Measurements from ENCODE around the gene TTLL6.
"Not testable (repeated sequence)": the region's sequence is repeated elsewhere in the genome, so short reads cannot be mapped to it uniquely, and the experiment has no call there.

The TTLL6 gene

DNA sequence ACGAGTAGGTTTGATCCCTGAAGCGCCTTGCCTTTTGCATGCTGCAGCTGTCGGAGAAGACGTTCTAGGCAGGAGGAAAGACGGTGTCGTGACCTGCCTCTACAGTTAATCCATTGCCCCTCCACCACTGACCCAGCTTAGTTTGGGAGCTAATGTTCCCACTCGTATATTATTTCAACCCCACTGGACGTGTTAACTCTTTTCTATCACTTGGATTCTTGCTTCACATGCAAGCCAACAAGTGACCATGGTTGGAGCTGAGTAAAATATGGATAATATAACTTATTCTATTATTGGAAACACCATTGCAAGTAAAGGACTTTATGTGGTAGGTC lies 14.5 kb upstream of the TTLL6 start:
- H3K36me3 ChIP-seq (ENCODE audit: control insufficient read depth, low read length), result no peaks in the 10 kb centered on the region
- H3K4me1 ChIP-seq (ENCODE audit: control insufficient read depth, low read length), result peaks cover 7% of the 10 kb centered on the region
- H3K4me2 ChIP-seq (ENCODE audit: low read length), result peak overlapping the region; percentile 95
- H4K20me1 ChIP-seq (ENCODE audit: control insufficient read depth, insufficient read depth, low read depth, low read length), result no peaks in the 10 kb centered on the region
- peaks cover 5% of the 10 kb centered on the region for H3K79me2 ChIP-seq (ENCODE audit: control insufficient read depth, low read length)
- no peak for TF ChIP-seq EZH2phosphoT487 (IDR thresholded peaks at IDR 0.05; ENCODE audit: borderline replicate concordance, low read length)
- TF ChIP-seq, protein P1, sequence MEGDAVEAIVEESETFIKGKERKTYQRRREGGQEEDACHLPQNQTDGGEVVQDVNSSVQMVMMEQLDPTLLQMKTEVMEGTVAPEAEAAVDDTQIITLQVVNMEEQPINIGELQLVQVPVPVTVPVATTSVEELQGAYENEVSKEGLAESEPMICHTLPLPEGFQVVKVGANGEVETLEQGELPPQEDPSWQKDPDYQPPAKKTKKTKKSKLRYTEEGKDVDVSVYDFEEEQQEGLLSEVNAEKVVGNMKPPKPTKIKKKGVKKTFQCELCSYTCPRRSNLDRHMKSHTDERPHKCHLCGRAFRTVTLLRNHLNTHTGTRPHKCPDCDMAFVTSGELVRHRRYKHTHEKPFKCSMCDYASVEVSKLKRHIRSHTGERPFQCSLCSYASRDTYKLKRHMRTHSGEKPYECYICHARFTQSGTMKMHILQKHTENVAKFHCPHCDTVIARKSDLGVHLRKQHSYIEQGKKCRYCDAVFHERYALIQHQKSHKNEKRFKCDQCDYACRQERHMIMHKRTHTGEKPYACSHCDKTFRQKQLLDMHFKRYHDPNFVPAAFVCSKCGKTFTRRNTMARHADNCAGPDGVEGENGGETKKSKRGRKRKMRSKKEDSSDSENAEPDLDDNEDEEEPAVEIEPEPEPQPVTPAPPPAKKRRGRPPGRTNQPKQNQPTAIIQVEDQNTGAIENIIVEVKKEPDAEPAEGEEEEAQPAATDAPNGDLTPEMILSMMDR (IDR thresholded peaks at IDR 0.05; ENCODE audit: low read depth, low read length, poor library complexity, severe bottlenecking), result no peak
- no peak overlapping the region for H3K27ac ChIP-seq (ENCODE audit: low read depth, low read length)
- no peaks in the 10 kb centered on the region for H3K9me3 ChIP-seq (ENCODE audit: control insufficient read depth, insufficient read depth, low read length)
- peak overlapping the region; percentile 94 for H3K4me3 ChIP-seq (ENCODE audit: low read length)
- no peaks in the 10 kb centered on the region for H3K9me2 ChIP-seq (replicated peaks; ENCODE audit: control insufficient read depth, low read length)
- H3K27me3 ChIP-seq (ENCODE audit: control insufficient read depth, low read length), result no peaks in the 10 kb centered on the region
- no peaks in the 10 kb centered on the region for H3F3A ChIP-seq (ENCODE audit: control insufficient read depth, insufficient read depth)

DNA sequence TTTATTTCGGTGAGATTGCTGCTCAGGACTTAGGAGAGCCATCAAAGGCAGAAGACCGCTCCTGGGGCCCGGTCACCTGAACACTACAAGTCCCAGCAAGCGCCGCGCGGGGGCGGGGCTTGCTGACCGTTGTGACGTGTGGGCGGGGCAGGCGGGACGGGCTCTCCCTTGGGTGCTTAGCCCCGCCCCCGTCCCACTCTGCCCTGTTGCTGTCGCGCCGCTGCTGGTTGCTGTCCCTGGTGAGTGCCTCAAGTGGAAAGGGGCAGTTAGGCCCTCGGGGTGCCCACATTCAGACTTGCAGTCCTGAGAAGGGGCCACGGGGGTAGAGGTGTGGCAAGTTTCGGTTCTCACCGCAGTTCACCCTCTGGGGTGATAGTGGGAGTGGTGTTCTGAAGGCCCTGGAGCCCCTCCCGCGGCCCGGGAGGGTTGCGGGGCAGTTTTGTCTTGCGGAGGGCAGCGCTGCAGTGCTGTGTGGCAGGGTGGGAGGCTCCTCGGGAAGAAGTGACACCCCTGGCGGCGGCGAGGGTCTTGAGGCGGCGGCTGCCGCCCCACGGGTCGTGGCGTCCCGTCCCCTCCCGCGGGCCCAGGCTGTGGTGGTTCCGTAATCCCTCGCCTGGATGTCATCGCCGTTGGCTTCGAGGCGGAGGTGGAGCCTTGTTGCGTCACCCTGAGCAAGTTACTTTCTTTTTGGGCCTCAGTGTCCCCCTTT lies 14.0 kb upstream of the TTLL6 start, which contains the start of gene CALCOCO2:
TSS of gene CALCOCO2 (plus strand) at position 196 of the 709 bp plus-strand sequence. CDS start 10,673 bp downstream, outside the sequence.
- no peaks in the 10 kb centered on the region for H3K9me2 ChIP-seq (replicated peaks; ENCODE audit: control insufficient read depth, low read length)
- H3K4me3 ChIP-seq (ENCODE audit: low read length), result peak within 1 kb of the TSS; percentile 94
- H3K4me2 ChIP-seq (ENCODE audit: low read length), result peak within 1 kb of the TSS; percentile 95
- TF ChIP-seq, protein P1 (IDR thresholded peaks at IDR 0.05; ENCODE audit: low read depth, low read length, poor library complexity, severe bottlenecking), result no peak
- no peak for TF ChIP-seq EZH2phosphoT487 (IDR thresholded peaks at IDR 0.05; ENCODE audit: borderline replicate concordance, low read length)
- no peaks in the 10 kb centered on the region for H3K27me3 ChIP-seq (ENCODE audit: control insufficient read depth, low read length)
- H3K9me3 ChIP-seq (ENCODE audit: control insufficient read depth, insufficient read depth, low read length), result no peaks in the 10 kb centered on the region
- peaks cover 5% of the 10 kb centered on the region for H3K79me2 ChIP-seq (ENCODE audit: control insufficient read depth, low read length)
- no peaks in the 10 kb centered on the region for H3F3A ChIP-seq (ENCODE audit: control insufficient read depth, insufficient read depth)
- no peaks in the 10 kb centered on the region for H3K36me3 ChIP-seq (ENCODE audit: control insufficient read depth, low read length)
- H3K4me1 ChIP-seq (ENCODE audit: control insufficient read depth, low read length), result peaks cover 7% of the 10 kb centered on the region
- no peaks in the 10 kb centered on the region for H4K20me1 ChIP-seq (ENCODE audit: control insufficient read depth, insufficient read depth, low read depth, low read length)
- no peak within 1 kb of the TSS for H3K27ac ChIP-seq (ENCODE audit: low read depth, low read length)

DNA sequence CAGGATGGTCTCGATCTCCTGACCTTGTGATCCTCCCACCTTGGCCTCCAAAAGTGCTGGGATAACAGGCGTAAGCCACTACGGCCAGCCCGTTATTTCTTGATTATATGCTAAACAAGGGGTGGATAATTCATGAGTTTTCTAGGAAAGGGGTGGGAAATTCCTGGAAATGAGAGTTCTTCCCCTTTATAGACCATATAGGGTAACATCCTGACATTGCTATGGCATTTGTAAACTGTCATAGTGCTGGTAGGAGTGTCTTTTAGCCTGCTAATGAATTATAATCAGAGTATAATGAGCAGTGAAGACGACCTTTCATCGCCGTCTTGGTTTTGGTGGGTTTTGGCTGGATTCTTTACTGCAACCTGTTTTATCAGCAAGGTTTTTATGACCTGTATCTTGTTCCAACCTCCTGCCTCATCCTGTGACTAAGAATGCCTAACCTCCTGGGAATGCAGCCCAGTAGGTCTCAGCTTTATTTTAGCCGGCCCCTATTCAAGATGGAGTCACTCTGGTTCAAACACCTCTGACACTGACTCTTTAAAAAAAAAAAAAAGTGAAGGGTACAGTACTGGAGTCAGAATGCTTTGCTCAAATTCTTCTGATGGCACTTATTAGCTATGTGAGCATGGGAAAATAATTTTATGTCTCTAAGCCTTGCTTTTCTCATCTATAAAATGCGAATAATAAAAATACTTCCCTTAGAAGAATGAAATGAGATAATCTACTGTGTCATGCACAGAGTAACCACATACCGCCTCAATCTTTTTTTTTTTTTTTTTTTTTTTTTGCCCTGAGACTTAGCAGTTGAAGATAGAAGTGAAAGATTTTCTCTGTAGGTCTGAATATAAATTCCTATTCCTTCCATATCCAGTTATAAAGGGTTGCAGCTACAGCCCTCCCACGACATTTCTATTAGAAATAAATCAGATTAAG lies 8.7 kb upstream of the TTLL6 start:
- H4K20me1 ChIP-seq (ENCODE audit: control insufficient read depth, insufficient read depth, low read depth, low read length), result no peaks in the 10 kb centered on the region
- no peaks in the 10 kb centered on the region for H3K9me2 ChIP-seq (replicated peaks; ENCODE audit: control insufficient read depth, low read length)
- no peaks in the 10 kb centered on the region for H3K36me3 ChIP-seq (ENCODE audit: control insufficient read depth, low read length)
- no peak overlapping the region for H3K27ac ChIP-seq (ENCODE audit: low read depth, low read length)
- no peaks in the 10 kb centered on the region for H3K9me3 ChIP-seq (ENCODE audit: control insufficient read depth, insufficient read depth, low read length)
- no peak overlapping the region for H3K4me3 ChIP-seq (ENCODE audit: low read length)
- no peaks in the 10 kb centered on the region for H3F3A ChIP-seq (ENCODE audit: control insufficient read depth, insufficient read depth)
- no peaks in the 10 kb centered on the region for H3K79me2 ChIP-seq (ENCODE audit: control insufficient read depth, low read length)
- no peaks in the 10 kb centered on the region for H3K4me1 ChIP-seq (ENCODE audit: control insufficient read depth, low read length)
- H3K4me2 ChIP-seq (ENCODE audit: low read length), result no peak overlapping the region
- H3K27me3 ChIP-seq (ENCODE audit: control insufficient read depth, low read length), result no peaks in the 10 kb centered on the region; the same call in 1 of the 2 replicates
- no peak for TF ChIP-seq EZH2phosphoT487 (IDR thresholded peaks at IDR 0.05; ENCODE audit: borderline replicate concordance, low read length)
- TF ChIP-seq, protein P1 (IDR thresholded peaks at IDR 0.05; ENCODE audit: low read depth, low read length, poor library complexity, severe bottlenecking), result no peak

DNA sequence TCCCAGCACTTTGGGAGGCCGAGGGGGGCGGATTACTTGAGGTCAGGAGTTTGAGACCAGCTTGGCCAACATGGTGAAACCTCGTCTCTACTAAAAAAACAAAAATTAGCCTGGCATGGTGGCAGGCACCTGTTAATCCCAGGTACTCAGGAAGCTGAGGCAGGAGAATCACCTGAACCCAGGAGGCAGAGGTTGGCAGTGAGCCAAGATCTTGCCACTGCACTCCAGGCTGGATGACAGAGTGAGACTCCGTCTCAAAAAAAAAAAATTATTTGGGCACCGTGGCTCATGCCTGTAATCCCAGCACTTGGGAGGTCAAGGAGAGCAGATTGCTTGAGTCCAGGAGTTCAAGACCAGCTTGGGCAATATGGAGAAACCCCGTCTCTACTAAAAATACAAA lies 3.9 kb upstream of the TTLL6 start:
- not testable (repeated sequence) for H3K27ac ChIP-seq (ENCODE audit: low read depth, low read length); H3K36me3 ChIP-seq (ENCODE audit: control insufficient read depth, low read length); H3K9me2 ChIP-seq (replicated peaks; ENCODE audit: control insufficient read depth, low read length); H3K4me2 ChIP-seq (ENCODE audit: low read length); H4K20me1 ChIP-seq (ENCODE audit: control insufficient read depth, insufficient read depth, low read depth, low read length); H3F3A ChIP-seq (ENCODE audit: control insufficient read depth, insufficient read depth); H3K4me3 ChIP-seq (ENCODE audit: low read length); H3K9me3 ChIP-seq (ENCODE audit: control insufficient read depth, insufficient read depth, low read length); H3K79me2 ChIP-seq (ENCODE audit: control insufficient read depth, low read length); H3K4me1 ChIP-seq (ENCODE audit: control insufficient read depth, low read length)
- peaks cover 21% of the 10 kb centered on the region for H3K27me3 ChIP-seq (ENCODE audit: control insufficient read depth, low read length)

Measured in DOHH2 (cell line).